Gastrocnemius medialis (tissue), 4 donors: ENCODE measurements around the gene METTL13.

Experiments
- POLR2A ChIP-seq, 2 donors: fragments of 450-650 bp; IDR thresholded peaks; one replicate each; pipeline ENCODE4 v1.6.1; 2017; ENCODE audit warnings: antibody characterized with exemption in 2 of 2, mild to moderate bottlenecking in 2 of 2, moderate library complexity in 2 of 2
- TF ChIP-seq, protein P1 (sequence below), 5 experiments: fragments of 450-650 bp in 3 of 5; fragments of 200-600 bp in 2 of 5; sonication (generic) in 2 of 5; IDR thresholded peaks in 4 of 5; conservative IDR thresholded peaks in 1 of 5; 1 replicate in 4 of 5; 2 replicates in 1 of 5; pipeline ENCODE4 v1.5.1; 2016 to 2019; ENCODE audit warnings: antibody characterized with exemption in 5 of 5, mild to moderate bottlenecking in 3 of 5, moderate library complexity in 3 of 5

DNA sequence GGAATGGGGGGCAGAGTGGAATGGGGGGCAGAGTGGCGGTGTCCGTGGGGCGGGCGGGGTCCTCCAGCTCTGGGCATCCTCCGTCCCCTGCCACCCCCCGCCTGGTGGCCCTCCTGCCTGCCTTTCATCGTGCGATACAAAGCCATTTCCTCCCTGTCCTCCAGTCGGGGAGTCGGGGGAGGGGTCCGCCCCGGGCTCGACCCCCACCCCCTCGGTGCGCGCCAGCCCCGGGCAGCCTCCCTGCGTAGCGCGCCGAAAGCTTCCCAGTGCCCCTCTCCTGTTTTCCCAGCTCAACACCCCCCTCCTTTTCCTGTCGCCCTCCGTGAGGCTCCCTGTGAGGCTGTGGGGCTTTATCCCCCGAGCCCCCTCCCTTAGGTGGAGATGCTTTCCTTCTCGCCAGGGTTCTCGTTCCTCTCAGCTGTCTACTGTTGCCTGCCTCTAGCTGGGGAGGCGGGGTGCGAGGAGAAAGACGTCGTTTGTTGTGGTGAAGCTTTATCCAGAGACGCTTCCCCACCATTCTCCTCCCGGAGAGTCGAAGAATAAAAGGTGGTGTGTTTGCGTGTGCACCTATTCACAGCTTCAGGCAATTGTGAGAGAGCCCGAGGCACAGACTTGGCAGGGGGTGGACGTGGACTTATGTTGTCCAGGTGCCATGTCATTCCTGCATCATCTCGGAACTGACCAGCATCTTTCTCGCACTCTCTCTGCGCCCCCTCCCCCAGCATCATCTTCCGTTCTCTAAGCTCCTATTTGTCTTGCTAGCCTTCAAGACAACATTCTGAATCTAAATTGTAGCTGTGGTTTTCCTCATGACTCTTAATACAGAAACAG lies 60.7 kb downstream of the METTL13 start:
- TF ChIP-seq, protein P1, sequence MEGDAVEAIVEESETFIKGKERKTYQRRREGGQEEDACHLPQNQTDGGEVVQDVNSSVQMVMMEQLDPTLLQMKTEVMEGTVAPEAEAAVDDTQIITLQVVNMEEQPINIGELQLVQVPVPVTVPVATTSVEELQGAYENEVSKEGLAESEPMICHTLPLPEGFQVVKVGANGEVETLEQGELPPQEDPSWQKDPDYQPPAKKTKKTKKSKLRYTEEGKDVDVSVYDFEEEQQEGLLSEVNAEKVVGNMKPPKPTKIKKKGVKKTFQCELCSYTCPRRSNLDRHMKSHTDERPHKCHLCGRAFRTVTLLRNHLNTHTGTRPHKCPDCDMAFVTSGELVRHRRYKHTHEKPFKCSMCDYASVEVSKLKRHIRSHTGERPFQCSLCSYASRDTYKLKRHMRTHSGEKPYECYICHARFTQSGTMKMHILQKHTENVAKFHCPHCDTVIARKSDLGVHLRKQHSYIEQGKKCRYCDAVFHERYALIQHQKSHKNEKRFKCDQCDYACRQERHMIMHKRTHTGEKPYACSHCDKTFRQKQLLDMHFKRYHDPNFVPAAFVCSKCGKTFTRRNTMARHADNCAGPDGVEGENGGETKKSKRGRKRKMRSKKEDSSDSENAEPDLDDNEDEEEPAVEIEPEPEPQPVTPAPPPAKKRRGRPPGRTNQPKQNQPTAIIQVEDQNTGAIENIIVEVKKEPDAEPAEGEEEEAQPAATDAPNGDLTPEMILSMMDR (IDR thresholded peaks at IDR 0.05 in 4 of 5, conservative IDR thresholded peaks at IDR 0.05 in 1 of 5): no peak
- no peak for TF ChIP-seq POLR2A (IDR thresholded peaks at IDR 0.05)
